ENCODE results near the gene KIF6. TPM values are rescaled to one million over a fixed set of nuclear protein-coding genes. Genes with fewer than 3 reads are reported as not detected.
A peak's percentile ranks its signal among the peaks of the same experiment; 100 is the strongest.

Gene KIF6
- total RNA-seq, 4 donors from 2014 or later: 0.40 to 1.3 (median 0.80) TPM

DNA sequence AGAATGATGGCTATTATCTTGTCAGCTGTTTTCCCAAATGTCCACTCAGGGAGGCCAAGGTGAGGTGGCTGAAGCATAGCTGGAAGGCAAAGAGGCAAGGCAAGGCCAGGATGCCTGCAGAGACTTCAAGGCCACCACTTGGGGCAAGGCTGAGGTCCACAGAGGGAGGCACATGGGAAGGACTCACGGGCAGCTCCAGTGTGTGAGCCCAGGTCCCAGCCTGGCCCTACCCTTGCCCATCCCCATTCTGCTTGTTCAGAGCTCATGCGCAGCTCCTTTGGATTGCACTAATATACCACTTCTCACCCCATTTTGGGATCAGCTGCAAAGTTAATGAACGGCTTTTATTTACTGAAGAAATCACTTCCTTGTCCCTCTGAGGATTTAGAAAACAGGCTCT is 291.6 kb downstream of the KIF6 start:
- no peaks in the 10 kb centered on the region for H3K27me3 ChIP-seq
- no peaks in the 10 kb centered on the region for H3K36me3 ChIP-seq
- intact Hi-C loops (cut with DNase I): no loop called here
- H3K9me3 ChIP-seq: no peaks in the 10 kb centered on the region
- H3K4me3 ChIP-seq (replicated peaks in 1 of 3): no peak overlapping the region
- H3K4me1 ChIP-seq: no peaks in the 10 kb centered on the region
- WGBS, 2 donors: 33 to 94% methylated on average over 3 of the region's 3 CpGs
- no peak overlapping the region for H3K27ac ChIP-seq
- DNase-seq: no peak
- no peak for TF ChIP-seq POLR2A (IDR thresholded peaks at IDR 0.05)
- TF ChIP-seq, protein P1, sequence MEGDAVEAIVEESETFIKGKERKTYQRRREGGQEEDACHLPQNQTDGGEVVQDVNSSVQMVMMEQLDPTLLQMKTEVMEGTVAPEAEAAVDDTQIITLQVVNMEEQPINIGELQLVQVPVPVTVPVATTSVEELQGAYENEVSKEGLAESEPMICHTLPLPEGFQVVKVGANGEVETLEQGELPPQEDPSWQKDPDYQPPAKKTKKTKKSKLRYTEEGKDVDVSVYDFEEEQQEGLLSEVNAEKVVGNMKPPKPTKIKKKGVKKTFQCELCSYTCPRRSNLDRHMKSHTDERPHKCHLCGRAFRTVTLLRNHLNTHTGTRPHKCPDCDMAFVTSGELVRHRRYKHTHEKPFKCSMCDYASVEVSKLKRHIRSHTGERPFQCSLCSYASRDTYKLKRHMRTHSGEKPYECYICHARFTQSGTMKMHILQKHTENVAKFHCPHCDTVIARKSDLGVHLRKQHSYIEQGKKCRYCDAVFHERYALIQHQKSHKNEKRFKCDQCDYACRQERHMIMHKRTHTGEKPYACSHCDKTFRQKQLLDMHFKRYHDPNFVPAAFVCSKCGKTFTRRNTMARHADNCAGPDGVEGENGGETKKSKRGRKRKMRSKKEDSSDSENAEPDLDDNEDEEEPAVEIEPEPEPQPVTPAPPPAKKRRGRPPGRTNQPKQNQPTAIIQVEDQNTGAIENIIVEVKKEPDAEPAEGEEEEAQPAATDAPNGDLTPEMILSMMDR (IDR thresholded peaks at IDR 0.05): no peak

GRCh38 chr6:39432330-39433025 is 292.7 kb downstream of the KIF6 start:
- H3K9me3 ChIP-seq: no peaks in the 10 kb centered on the region
- DNase-seq: no peak
- TF ChIP-seq POLR2A (IDR thresholded peaks at IDR 0.05): no peak
- TF ChIP-seq, protein P1 (IDR thresholded peaks at IDR 0.05): no peak
- no peaks in the 10 kb centered on the region for H3K27me3 ChIP-seq
- WGBS, 2 donors: 81 to 82% methylated on average over 11 of the region's 11 CpGs
- H3K4me3 ChIP-seq (replicated peaks in 1 of 3): no peak overlapping the region
- no peaks in the 10 kb centered on the region for H3K36me3 ChIP-seq
- H3K4me1 ChIP-seq: no peaks in the 10 kb centered on the region
- no peak overlapping the region for H3K27ac ChIP-seq
- intact Hi-C loops (cut with DNase I): no loop called here

- Histone ChIP-seq H3K36me3 (no peaks in the 10 kb centered on the region), H3K4me3 (replicated peaks in 1 of 3) (no peak overlapping the region), H3K9me3 (no peaks in the 10 kb centered on the region), H3K27me3 (no peaks in the 10 kb centered on the region), H3K4me1 (no peaks in the 10 kb centered on the region), H3K27ac (peak overlapping the region in 1 of 3 donors; percentile 18)
- TF ChIP-seq POLR2A (IDR thresholded peaks at IDR 0.05): no peak
- TF ChIP-seq, protein P1 (IDR thresholded peaks at IDR 0.05): no peak
- peak; percentile 76 to 84 for DNase-seq
- WGBS, 2 donors: 44 to 49% methylated on average over 9 to 11 of the region's 11 CpGs
- intact Hi-C loops (cut with DNase I): no loop called here
Measured at GRCh38 chr6:39430871-39431523, 294.2 kb downstream of the KIF6 start.

DNA sequence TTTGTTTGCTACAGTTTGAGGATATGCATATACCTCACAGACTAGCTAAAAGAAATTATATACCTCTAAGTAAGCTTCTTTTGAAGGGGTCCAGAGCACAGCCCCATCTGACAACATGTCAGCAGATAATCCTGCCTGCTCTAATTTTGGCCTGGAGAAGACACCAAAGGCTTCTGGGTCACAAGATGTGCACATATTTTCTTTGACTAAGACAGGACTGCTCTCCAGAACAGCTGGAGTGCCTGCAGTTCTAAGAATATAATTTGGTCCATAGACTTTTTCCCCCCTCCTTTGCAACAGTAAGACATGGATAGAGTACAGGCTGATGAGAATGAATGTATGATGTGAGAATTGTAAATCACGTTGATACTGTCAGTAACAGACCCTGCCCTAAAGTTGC is 294.8 kb downstream of the KIF6 start:
- no peaks in the 10 kb centered on the region for H3K4me1 ChIP-seq
- H3K36me3 ChIP-seq: no peaks in the 10 kb centered on the region
- H3K27me3 ChIP-seq: no peaks in the 10 kb centered on the region
- intact Hi-C loops (cut with DNase I): no loop called here
- no peak overlapping the region for H3K27ac ChIP-seq
- WGBS, 2 donors: 86 to 100% methylated on average over 1 of the region's 1 CpG
- TF ChIP-seq POLR2A (IDR thresholded peaks at IDR 0.05): no peak
- TF ChIP-seq, protein P1 (IDR thresholded peaks at IDR 0.05): no peak
- H3K9me3 ChIP-seq: no peaks in the 10 kb centered on the region
- no peak for DNase-seq
- no peak overlapping the region for H3K4me3 ChIP-seq (replicated peaks in 1 of 3)

GRCh38 chr6:39428816-39429215 is 296.4 kb downstream of the KIF6 start:
- Histone ChIP-seq H3K27me3 (no peaks in the 10 kb centered on the region), H3K4me1 (no peaks in the 10 kb centered on the region), H3K36me3 (no peaks in the 10 kb centered on the region), H3K27ac (no peak overlapping the region), H3K4me3 (replicated peaks in 1 of 3) (no peak overlapping the region), H3K9me3 (no peaks in the 10 kb centered on the region)
- intact Hi-C loops (cut with DNase I): no loop called here
- WGBS, 2 donors: 92 to 93% methylated on average over 7 of the region's 7 CpGs
- TF ChIP-seq POLR2A (IDR thresholded peaks at IDR 0.05): no peak
- TF ChIP-seq, protein P1 (IDR thresholded peaks at IDR 0.05): no peak
- DNase-seq: no peak
